HepG2 (cell line): ENCODE data around the gene DGAT2L6.

ENCODE experiments used
- CEBPZ ChIP-seq: IDR thresholded peaks from 2 replicates; pipeline ENCODE4 v1.6.1; 2012; ENCODE audit warnings: low read length, improper control_type of control experiment
- EP300 ChIP-seq, 3 experiments: sonication (generic) in 1 of 3; formaldehyde crosslinking in 1 of 3; IDR thresholded peaks; 2 replicates each; pipeline versions ENCODE4 v1.5.1 to v1.6.1; 2011 to 2020; ENCODE audit warnings: low read depth in 2 of 3, low read length in 2 of 3, borderline replicate concordance in 1 of 3, improper control_type of control experiment in 1 of 3, mild to moderate bottlenecking in 1 of 3, missing genetic modification reagents in 1 of 3, moderate library complexity in 1 of 3
- GABPA ChIP-seq, 2 experiments: IDR thresholded peaks; 2 replicates each; pipeline ENCODE4 v1.6.1; 2011 to 2016; ENCODE audit warnings: low read depth in 2 of 2, low read length in 1 of 2, missing biosample characterization in 1 of 2, missing genetic modification characterization in 1 of 2
- GZF1 ChIP-seq: sonication (generic); formaldehyde crosslinking; IDR thresholded peaks from 2 replicates; pipeline ENCODE4 v1.5.1; 2020; ENCODE audit warnings: mild to moderate bottlenecking, missing genetic modification reagents
- MZF1 ChIP-seq: sonication (generic); formaldehyde crosslinking; IDR thresholded peaks from 2 replicates; pipeline ENCODE4 v1.8.1; 2023; ENCODE audit warnings: mild to moderate bottlenecking, missing genetic modification reagents, borderline replicate concordance
- SMAD1 ChIP-seq: sonication (generic); formaldehyde crosslinking; IDR thresholded peaks from 2 replicates; pipeline ENCODE4 v1.4.0; 2020; ENCODE audit warnings: missing genetic modification reagents, low read depth, mild to moderate bottlenecking, borderline replicate concordance
- TCF7 ChIP-seq: sonication (generic); IDR thresholded peaks from 2 replicates; pipeline ENCODE4 v1.6.1; 2016; ENCODE audit warnings: antibody characterized with exemption, low read depth
- YEATS2 ChIP-seq: sonication (generic); formaldehyde crosslinking; IDR thresholded peaks from 2 replicates; pipeline ENCODE4 v1.4.0; 2020; ENCODE audit warnings: missing genetic modification reagents, borderline replicate concordance
- ZKSCAN5 ChIP-seq: sonication (generic); formaldehyde crosslinking; IDR thresholded peaks from 2 replicates; pipeline ENCODE4 v1.5.1; 2020; ENCODE audit warnings: mild to moderate bottlenecking, missing genetic modification reagents
- ZNF367 ChIP-seq: sonication (generic); formaldehyde crosslinking; IDR thresholded peaks from 2 replicates; pipeline ENCODE4 v1.4.0; 2020; ENCODE audit warnings: missing genetic modification reagents, borderline replicate concordance
- TF ChIP-seq, protein P1 (sequence below): sonication (generic); formaldehyde crosslinking; IDR thresholded peaks from 2 replicates; pipeline ENCODE4 v1.5.0; 2020; ENCODE audit warnings: mild to moderate bottlenecking, missing genetic modification reagents, moderate library complexity

- no peak for TF ChIP-seq SMAD1 (CRISPR knock-in tag)
- no peak for TF ChIP-seq ZKSCAN5 (CRISPR knock-in tag)
- TF ChIP-seq, protein P1, sequence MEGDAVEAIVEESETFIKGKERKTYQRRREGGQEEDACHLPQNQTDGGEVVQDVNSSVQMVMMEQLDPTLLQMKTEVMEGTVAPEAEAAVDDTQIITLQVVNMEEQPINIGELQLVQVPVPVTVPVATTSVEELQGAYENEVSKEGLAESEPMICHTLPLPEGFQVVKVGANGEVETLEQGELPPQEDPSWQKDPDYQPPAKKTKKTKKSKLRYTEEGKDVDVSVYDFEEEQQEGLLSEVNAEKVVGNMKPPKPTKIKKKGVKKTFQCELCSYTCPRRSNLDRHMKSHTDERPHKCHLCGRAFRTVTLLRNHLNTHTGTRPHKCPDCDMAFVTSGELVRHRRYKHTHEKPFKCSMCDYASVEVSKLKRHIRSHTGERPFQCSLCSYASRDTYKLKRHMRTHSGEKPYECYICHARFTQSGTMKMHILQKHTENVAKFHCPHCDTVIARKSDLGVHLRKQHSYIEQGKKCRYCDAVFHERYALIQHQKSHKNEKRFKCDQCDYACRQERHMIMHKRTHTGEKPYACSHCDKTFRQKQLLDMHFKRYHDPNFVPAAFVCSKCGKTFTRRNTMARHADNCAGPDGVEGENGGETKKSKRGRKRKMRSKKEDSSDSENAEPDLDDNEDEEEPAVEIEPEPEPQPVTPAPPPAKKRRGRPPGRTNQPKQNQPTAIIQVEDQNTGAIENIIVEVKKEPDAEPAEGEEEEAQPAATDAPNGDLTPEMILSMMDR (CRISPR knock-in tag): no peak
- TF ChIP-seq EP300 (IDR thresholded peaks at IDR 0.05; ENCODE audit: low read depth in 2 of 2, low read length in 2 of 2): no peak
- TF ChIP-seq EP300 (CRISPR knock-in tag; IDR thresholded peaks at IDR 0.05; ENCODE audit: borderline replicate concordance): no peak
- no peak for TF ChIP-seq GABPA (IDR thresholded peaks at IDR 0.05; ENCODE audit: low read depth, low read length)
- TF ChIP-seq GABPA (CRISPR knock-in tag; IDR thresholded peaks at IDR 0.05; ENCODE audit: low read depth): no peak
- TF ChIP-seq ZNF367 (CRISPR knock-in tag): no peak
- TF ChIP-seq CEBPZ: no peak
- no peak for TF ChIP-seq GZF1 (CRISPR knock-in tag)
- TF ChIP-seq YEATS2: no peak
- TF ChIP-seq TCF7: no peak
- TF ChIP-seq MZF1 (CRISPR knock-in tag): no peak
Observed at GRCh38 chrX:70172964-70173363, 4.3 kb upstream of the DGAT2L6 start.
